ENCODE measurements around the gene BLCAP.
A peak's percentile ranks its signal among the peaks of the same experiment; 100 is the strongest.
"Not testable (repeated sequence)": the region's sequence is repeated elsewhere in the genome, so short reads cannot be mapped to it uniquely, and the experiment has no call there.

Gene BLCAP

DNA sequence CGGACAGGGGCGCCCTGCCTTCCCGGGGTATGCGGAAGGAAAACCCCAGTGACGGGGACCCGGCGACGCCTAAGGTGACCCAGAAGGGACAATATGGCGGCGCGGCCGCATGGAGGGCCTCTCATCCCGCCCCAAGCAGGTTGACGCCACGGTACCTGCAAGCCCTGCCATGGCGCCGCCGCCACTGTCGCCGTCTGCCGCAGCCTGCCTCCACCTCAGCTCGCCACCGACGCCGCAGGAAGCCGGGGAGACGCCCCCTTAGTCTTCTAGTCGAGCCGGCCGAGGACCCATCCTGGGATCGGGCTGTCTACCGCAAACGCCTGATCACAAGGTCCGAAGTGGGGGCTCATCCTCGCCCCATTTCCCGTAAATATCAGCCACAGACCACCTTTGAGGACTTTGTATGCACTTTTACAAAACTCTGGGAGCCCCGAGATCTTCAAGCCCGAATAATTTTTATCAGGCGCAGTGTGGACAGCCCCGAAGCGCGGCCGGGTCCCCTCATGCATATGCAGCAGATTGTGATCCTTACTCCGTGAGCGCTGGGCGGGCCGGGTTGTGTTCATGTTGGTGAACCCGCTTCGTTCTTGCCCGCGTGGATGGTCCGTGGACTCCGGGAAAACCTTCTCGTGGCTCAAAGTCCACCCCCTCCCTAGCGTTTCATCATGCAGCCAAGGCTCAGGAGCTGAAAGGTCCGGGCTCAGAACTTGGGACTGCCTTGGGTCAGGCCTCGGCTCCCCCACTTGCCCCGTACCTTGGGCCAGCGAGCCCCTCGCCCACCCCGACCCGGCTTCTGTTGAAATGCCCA lies at the start of gene BLCAP:
Gene BLCAP, minus strand, starts transcription at position 239 of the 808 bp plus-strand sequence. CDS start 8,702 bp downstream, outside the sequence.
- H3K27ac ChIP-seq: peak within 1 kb of the TSS; percentile 94
- no peak for DNase-seq (ENCODE audit: low read depth, low spot score)

- not testable (repeated sequence) for DNase-seq (ENCODE audit: low read depth, low spot score)
Observed at GRCh38 chr20:37577436-37577835, 49.8 kb upstream of the BLCAP start.

GRCh38 chr20:37576911-37577310 lies 49.2 kb upstream of the BLCAP start:
- no peak for DNase-seq (ENCODE audit: low read depth, low spot score)
- no peak overlapping the region for H3K27ac ChIP-seq

More at GRCh38 chr20:37577436-37577835, 49.8 kb upstream of the BLCAP start:
- not testable (repeated sequence) for H3K27ac ChIP-seq

- no peak overlapping the region for H3K27ac ChIP-seq
- no peak for DNase-seq (ENCODE audit: low read depth, low spot score)
Observed at GRCh38 chr20:37575884-37576283, 48.2 kb upstream of the BLCAP start.

DNA sequence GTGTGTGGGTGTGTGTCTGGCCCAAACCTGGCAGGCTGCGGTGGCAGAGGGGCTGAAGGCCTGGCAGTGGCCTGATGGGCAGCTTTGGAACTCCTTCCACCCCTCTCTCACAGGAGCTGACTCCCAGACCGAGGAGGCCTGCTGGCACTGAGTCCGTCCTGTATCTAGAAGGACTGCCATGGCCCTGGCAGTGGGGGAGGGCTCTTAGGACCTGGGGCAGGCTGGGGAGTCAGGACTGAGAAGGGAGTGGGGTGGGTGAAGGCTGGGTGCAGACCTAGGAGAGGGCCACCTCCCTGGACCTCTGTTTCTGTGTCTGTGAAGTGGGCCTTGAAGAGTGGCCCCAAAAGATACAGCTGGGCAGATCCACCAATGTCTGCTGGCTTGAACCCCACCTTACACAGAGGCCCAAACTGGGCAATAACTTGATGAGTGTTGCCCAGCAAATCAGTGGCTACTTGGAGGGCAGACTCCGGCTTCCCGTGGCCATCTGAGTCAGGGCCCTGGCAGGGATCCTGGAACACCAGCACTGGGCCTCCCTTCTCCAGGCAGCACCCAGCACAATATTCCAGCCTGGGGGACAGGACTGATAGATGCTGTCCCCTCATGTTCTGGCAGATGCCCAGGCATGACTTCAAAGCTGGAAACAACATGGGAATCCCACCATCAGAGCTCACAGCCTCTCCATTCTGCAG lies 46.7 kb upstream of the BLCAP start:
- H3K27ac ChIP-seq: no peak overlapping the region
- DNase-seq (ENCODE audit: low read depth, low spot score): no peak

DNA sequence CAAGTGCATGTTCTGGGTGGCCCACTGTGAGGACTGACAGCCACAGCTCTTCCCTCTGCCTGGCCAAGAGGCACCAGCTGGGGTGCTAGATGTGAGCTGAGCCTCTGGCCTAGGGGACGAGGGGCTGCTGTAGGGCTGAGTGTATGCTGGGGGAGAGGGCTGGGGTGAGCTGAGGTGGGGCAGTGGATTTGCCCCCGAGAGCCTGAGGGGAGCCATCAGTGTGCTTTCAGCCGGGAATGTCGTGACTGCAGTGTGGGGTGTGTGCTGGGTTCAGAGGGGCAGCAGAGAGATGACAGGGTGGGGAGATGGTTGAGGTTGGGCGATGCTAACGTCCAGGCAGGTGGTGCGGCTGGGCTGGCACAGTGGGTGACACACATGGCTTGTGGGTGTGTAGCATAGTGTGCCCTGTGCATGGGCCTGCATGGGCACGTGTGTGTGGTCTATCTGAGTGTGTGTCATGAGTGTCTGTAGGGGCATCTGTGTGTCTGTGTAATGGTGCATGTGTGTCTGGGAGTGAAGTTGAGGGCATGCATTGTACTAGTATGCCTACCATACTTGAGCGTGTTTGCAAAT lies 46.0 kb upstream of the BLCAP start:
- H3K27ac ChIP-seq: no peak overlapping the region
- DNase-seq (ENCODE audit: low read depth, low spot score): no peak

DNA sequence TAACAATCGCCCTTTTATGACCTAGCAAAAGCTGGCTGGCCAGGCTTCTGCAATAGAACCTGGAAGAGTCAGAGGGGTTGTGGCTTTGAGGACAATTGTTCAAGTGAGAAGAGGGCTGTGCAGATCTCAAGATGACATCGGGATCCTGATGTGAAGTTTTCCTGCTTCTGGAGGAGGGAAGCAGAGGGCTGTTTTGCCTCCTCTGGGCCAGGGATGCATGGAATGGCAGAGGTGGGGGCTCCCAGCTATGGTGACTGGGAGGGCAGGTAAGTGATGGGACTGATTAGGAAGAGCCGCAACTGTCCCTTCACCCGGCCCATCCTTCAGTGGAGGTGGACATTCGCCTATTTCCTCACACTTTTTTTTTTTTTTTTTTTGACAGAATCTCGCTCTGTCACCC lies 43.4 kb upstream of the BLCAP start:
- DNase-seq (ENCODE audit: low read depth, low spot score): no peak
- H3K27ac ChIP-seq: no peak overlapping the region

DNA sequence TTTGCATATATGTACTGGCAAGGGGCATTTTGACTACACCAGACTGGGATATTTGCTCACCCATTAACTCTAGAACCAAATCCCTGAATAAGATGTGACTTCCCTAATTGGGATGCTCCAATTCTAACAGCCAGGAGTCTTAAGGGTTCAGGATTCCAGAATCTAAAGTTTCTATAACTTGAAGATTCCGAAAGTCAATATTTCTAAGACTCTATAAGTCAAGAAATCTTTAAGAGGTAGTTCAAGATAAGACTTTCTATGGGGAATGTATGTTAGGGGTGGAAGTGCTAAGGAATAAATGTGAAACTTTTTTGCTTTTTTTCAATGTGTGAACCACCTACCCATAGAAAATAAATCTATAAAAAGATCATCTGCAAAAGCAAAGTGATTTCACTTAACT lies 42.7 kb upstream of the BLCAP start:
- no peak for DNase-seq (ENCODE audit: low read depth, low spot score)
- no peak overlapping the region for H3K27ac ChIP-seq

GRCh38 chr20:37567671-37568588 lies 40.3 kb upstream of the BLCAP start:
- no peak overlapping the region for H3K27ac ChIP-seq
- no peak for DNase-seq (ENCODE audit: low read depth, low spot score)

DNA sequence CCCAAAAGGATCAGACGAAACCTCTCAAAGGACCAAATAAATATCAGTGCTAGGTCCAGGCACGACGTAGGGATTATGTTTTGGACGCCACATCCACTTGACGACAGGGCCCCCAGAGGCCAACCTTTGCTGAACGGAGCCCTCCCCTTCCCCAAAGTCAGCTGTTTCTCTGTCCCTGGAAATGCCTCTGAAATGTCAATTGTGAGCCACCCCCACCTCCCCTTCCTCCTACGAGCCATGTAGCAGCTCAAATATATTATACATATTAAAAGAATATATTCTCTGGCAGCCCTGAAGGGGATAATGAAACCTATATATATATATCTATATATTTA lies 39.6 kb upstream of the BLCAP start:
- H3K27ac ChIP-seq: no peak overlapping the region
- no peak for DNase-seq (ENCODE audit: low read depth, low spot score)

- DNase-seq (ENCODE audit: low read depth, low spot score): no peak
Observed at GRCh38 chr20:37566590-37567330, 39.1 kb upstream of the BLCAP start.

GRCh38 chr20:37565134-37565811 lies 37.6 kb upstream of the BLCAP start:
- H3K27ac ChIP-seq: no peak overlapping the region
- DNase-seq (ENCODE audit: low read depth, low spot score): no peak

More at GRCh38 chr20:37566590-37567330, 39.1 kb upstream of the BLCAP start:
- H3K27ac ChIP-seq: no peak overlapping the region

GRCh38 chr20:37564388-37565133 lies 36.9 kb upstream of the BLCAP start:
- DNase-seq (ENCODE audit: low read depth, low spot score): no peak

DNA sequence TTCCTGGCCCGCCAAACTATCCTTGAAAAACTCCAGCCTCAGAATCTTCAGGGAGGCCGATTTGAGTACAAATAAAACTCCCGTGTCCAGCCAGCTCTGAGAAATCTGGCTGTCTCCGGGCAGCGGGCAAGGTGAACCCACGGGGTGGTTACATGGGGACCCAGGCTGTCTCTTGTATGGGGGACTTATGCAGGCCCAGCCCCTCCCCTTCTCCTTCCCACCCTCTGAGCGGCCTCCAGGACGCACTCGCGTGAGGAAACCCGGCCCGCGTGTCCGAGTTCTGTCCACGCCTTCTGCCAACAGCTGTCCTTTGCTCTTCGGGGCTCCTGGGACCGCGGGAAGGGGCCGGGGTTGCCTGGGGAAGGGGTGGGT lies 36.3 kb upstream of the BLCAP start:
- H3K27ac ChIP-seq: no peak overlapping the region
- DNase-seq (ENCODE audit: low read depth, low spot score): no peak

More at GRCh38 chr20:37564388-37565133, 36.9 kb upstream of the BLCAP start:
- H3K27ac ChIP-seq: no peak overlapping the region

DNA sequence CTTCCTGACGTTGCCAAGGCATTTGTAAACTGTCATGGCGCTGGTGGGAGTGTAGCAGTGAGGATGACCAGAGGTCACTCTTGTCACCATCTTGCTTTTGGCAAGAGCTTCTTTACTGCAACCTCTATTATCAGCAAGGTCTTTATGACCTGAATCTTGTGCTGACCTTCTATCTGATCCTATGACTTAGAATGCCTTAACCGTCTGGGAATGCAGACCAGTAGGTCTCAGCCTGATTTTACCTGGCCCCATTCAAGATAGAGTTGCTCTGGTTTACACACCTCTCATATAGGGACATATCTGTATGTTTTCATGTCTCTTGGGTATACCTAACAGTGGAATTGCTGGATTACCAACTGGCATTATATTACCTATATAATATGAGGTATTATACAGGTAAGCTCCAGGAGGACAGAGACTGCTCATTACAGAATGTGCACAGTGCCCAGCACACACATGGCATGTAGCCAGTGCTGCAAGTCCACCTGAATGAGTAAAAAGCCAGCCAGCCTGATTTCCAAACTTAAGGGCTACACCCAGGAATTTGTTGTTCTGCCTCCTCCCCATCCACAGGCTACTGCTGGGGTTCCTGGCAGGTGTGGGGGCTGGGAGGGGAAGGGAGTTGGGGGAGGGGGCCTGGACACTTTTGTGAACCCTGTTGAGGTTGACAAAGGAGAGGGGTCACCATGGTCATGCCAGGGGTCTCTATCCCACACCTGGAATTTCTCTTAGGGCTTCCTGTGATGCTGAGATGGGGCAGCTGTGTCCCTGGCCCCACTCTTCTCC lies 35.2 kb upstream of the BLCAP start:
- no peak for DNase-seq (ENCODE audit: low read depth, low spot score)
- no peak overlapping the region for H3K27ac ChIP-seq

GRCh38 chr20:37560629-37561028 lies 33.0 kb upstream of the BLCAP start:
- no peak for DNase-seq (ENCODE audit: low read depth, low spot score)
- H3K27ac ChIP-seq: no peak overlapping the region

DNA sequence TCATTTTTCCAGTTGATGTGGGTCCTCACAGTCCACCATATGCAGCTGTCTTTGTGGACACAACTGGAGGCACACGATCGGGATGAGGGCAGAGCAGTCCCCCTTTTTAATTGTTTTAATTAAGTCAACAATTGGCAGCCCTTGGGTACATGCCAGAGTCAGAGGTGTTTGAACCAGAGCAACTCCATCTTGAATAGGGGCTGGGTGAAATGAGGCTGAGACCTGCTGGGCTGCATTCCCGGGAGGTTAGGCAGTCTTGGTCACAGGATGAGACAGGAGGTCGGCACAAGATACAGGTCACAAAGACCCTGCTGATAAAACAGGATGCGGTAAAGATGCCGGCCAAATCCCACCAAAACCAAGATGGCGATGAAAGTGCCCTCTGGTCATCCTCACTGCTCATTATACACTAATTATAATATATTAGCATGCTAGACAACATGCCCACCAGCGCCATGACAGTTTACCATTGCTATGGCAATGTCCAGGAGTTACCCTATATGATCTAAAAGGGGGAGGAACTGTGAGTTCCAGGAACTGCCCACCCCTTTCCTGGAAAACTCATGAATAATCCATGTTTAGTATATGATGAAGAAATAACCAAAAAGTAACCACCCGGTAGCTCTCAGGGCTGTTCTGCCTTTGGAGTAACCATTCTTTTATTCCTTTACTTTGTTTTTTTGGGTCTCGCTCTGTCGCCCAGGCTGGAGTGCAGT lies 31.8 kb upstream of the BLCAP start:
- H3K27ac ChIP-seq: no peak overlapping the region
- no peak for DNase-seq (ENCODE audit: low read depth, low spot score)

All from epithelial cell of prostate (primary cell).